Stimulated activated CD8-positive, alpha-beta memory T cell treated with anti-CD3 and anti-CD28 coated beads, Interleukin-7, amount 100 ng/mL, for 1 hour (primary cell): Measurements from ENCODE around the gene ADAM12.

Experiments used
- DNase-seq, 2 donors: peaks; one replicate each; pipeline ENCODE4 v3.0.0-alpha.2; 2020; ENCODE audit warnings: low read depth in 2 of 2

Gene ADAM12

DNA sequence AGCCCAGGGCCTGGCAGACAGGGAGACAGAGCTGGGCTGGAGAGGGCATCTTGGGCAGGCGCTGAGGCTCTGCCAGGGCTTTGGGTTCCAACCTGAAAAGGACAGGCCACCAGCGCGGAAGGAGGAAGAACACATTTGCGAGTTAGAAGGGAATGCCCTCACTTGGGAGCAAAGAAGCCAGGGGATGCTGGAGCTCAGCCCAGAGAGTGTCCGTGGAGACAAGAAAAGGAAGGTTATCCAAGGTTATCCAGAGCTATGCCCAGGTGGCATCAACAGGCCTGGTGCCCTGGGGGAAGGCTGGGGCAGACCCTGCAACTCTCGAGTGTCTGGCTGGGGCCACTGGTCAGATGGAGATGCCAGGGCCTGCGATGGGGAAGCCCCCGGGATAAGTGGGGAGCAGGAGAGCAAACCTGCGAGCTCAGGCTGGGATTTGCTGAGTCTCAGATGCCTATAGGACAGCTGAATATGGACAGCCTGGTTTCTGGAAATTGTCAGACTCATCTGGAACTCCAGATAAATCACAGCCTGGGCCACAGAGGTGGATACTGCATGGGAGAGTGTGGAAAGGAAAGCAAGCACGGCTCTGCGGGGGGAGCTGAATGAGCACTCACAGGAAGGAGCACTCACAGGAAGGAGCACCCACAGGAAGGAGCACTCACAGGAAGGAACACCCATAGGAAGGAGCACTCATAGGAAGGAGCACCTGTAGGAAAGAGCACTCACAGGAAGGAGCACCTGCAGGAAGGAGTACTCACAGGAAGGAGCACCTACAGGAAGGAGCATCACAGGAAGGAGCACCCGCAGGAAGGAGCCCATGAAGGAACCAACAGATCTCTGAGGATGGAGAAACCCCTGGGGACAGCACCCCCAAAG, 152.1 kb downstream of the ADAM12 start:
- DNase-seq: no peak

DNA sequence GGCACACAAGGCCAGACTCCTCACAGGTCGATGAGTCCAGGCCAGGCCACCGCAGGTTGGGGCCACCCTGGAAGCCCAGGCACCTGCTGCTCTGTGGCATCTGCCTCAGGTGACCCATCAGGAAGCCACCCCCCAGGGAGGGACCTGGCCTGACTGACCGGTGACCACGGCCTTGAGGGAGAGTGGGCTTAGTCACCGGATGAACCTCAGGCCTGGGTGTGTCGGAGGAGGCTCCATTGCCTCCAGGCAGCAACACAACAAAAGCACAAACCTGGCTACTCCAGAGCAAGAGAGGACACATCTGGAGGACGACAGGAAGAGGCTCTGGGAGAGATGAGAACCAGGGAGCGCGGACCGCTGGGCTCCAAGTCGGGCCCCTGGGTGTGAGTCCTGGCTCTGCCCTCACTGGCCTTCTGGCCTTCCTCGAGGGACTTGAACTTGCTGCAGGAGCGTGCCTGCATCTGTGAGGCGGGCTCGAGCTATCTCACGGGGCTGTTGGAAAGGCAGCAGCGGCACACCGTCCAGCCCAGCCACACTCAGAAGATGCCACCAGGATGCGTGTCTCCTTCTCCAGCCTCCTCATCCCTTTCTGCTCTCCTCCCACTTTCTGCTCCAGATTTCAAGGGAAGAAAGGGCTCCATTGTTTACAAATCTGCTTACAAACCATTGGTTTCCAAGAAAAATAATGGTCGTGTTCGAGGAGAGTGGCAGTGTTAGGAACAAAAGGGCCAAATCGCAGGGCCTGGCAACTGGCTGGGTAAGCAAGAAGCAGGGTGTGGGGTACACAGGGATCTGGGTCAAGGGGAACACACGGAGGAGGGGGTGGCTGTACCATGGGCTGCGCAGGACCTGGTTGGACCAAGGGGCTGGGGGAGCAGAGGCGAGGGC, 152.9 kb downstream of the ADAM12 start:
- DNase-seq: no peak

DNA sequence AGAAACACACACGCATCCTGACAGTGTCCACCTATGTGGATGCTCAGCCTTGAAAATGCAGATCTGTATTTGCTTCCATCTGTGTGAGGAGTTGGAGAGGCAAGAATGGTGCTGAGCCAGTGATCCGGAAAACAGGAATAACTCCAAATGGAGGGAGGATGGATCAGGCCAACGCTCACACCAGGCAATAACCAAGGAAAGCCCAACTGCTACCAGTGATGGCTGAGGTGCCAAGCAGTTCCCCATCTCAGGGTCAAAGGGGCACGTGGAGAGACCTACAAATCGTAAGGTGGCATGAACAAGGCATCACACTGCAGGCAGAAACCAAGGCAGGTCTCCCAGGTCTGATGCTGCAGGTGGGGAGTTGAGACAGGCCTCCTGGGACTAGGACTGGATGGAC, 153.6 kb downstream of the ADAM12 start:
- no peak for DNase-seq

DNA sequence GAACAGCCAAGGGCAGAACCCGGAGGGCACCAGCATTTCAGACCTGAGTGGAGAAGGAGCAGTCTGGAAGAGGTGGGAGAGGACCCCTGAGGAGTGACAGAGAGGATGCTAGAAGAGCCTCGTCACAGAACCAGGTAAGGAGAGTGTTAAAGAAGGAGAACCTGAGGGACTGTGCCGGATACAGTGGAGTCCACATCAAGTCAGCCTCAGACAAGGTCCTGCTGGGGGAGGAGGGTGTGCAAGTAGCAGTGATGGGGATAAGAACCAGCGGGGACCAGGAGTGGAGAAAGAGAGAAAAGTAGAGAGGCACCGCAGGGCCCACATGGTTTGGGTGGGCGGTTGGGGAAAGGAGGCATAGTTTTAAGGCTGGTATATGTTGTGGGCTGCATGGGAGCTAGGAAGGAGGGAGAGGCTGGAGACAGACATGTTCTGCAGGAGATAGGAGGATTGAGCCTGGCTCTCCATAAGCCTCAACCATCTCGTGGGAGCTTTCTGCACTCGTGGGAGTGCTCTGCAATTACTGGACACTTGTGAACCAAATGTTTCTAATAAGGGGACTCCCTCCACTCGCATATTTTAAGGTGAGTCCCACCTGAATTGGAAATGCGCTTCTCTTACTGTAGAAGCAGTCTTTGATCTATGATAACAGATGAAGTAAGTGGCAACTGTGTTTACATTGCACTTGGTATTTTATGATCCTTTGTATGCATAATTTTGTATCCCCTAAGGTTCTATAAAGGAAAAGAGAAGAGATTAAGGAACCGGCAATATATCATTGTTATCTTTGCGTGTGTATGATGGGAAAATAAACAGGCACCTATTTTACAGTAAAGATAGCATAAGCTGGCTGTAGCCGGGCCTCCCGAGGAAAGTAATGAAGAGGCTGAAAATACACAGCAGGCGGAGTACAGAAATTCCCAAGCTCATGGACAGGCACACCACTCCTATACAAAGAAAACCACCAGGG, 154.8 kb downstream of the ADAM12 start:
- DNase-seq: no peak

DNA sequence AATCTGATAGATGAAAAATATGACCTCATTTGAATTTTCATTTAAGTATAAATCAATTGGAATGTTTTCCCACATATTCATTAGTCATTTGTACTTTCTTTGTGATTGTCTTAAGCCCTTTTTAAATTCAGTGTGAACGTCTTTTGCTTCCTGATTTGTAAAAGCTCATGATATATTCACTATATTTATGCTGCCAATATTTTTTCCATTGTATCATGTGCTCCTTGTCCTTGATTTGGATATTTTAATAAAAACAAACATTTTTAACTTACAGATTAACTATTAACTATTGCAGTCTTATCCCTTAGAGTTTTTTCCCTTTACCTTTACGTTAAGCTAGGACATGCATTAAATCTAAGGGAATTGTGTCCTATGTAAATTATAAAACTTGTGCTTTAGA, 157.7 kb downstream of the ADAM12 start:
- DNase-seq: no peak

DNA sequence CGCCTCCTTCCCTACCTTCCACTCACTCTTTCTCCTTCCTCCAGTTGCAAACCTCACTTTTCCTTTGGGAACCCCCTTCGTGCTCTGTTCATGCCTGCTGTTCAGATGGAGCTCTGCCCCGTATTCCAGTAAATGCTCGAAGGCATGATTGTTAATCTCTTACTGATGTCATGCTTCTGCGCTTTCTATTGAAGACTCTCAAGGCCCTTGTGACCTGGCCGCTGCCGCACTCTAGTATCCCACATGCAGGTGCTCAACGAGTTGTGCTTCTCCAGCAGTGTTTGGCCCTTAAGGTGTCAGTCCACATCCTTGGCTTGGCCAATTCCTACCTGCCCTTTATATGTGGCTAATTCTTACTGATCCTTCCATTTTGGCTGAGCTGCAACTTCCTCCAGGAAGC, 158.6 kb downstream of the ADAM12 start:
- no peak for DNase-seq

DNA sequence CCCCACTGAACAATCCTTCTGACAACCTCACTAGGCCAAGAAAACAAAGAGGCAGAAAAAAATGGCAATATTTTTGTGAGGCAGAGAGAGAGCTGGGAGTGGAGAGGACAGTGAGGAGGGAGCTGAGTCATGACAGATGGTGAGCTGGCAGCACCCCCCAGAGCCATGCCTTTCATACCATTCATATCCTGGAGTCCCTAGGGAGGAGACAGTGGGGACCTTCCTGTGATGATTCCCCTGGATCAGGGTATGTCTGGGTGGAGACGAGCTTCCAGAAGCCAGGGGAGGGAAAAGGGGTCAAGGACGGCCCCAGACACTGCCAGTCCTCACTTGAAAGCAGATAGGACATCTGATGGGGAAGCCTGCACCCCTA, 160.5 kb downstream of the ADAM12 start:
- DNase-seq: no peak

DNA sequence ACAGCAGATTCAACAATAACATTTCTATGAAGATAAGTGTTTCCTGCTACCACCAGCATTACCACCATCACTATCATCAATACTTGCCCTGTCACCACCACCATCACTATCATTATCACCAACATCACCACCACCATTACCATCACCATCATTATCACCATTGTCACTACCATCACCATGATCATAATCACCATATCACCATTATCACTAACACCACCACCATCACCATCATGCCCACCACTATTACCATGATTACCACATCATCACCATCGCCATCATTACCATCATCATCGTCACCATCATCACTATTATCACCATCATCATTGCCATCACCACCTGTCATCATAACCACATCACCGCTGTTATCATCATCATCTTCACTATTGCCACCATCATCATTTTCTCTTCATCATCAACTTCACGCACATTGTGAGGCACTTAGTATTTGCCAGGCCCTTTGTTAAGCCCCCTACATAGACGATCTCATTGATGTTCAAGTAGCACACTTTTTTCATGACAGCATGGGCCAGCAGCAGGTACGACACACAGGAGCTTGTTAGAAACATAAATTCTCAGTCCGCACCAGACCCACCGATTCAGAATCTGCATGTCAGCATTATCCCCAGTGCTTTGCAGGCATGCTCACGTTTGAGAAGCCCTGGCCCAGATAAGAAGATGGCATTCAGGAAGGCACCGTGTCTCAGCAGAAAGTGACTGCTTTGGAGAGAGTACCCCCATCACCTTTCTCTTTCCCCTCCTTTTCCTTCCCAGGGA, 161.1 kb downstream of the ADAM12 start:
- no peak for DNase-seq

DNA sequence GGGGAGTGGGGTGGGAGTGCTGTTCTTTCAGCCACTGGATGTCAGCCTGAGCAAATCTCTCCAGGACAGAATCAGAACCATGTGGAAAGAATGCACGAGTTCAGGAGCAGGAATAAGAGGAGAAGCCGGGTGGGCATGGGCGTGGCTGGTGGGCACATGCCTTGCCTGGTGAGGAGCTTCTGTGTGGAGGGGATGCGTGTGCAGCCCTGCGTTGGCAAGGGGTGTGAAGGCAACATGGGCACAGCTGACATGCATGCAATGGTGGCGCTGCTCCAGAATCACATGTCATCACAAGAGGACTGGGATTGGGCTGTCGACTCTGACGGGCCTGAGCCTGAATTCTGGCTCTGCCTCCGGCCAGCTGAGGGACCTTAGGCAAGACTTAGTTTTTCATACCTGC, 162.1 kb downstream of the ADAM12 start:
- no peak for DNase-seq

DNA sequence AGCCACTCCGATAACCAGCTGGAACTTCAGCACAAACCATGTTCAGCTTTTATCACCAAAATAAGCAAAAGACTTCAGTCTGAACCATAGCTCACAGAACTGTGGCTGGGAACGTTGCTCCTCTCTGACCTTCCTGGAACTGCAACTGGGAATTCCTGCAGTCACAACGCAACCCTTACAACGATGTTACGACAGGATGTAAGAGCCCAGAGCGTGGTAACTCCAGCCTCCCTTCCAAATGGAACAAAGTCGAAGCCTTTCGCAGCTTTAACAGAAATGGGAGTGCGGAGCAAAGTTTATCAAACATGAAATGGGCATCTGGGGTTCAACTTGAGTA, 162.6 kb downstream of the ADAM12 start:
- no peak for DNase-seq

DNA sequence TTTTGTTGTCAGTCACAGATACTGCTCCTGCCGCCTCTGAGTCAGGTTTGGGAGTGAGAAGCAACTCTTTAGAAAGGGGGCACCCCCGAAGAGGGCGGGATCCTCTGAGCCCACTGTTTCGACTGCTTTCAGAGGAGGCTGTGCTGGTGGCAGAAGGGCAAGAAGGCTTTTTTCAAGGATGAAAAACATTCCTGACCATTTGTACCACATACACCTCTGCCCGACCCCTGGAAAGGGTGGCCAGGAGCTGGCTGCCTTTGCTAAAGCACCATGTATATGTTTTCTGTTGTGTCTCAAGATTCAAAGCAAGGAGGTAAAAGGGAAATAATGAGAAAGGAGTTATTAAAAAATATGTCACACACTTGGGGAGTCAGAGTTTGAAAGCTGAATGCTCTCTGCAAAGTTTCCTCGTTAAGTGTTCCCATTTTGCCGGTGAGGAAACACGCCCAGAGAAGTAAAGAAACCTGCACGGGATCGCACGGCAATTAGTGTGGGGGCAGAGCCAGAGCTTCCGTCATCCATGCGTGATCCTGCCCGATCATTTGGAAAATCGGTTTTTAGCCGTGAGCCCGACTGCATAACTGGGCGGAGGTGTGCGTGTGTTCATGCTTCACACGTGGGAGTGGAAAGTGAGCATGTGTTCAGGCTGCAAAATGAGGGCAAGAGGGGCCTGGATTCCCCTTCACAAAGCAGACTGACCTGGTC, 163.2 kb downstream of the ADAM12 start:
- no peak for DNase-seq

DNA sequence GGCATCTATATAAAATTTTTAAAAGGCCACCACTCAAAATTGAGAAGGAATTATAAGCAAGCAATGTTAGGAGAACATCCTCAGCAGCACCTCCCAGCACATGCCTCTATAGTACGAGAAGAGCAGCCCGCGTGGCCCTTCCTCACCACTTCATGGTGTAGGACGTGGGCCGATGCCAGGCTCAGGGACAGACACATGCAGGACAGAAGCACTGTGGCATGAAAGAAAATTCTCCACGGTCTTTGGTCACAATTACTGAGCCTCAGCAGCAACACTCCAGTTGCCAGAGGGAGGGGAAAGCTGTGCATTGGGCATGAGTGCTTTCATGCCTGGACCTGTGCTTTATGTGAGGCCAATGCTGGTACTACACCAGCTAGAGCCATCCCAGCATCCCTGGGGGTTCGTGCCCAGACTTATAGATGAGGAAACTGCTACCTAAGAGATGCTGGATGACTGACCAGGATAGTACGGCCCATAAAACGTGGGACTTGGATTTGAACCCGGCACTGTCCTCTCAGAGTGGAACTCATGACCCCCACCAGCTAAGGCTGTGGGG, 164.7 kb downstream of the ADAM12 start:
- no peak for DNase-seq

DNA sequence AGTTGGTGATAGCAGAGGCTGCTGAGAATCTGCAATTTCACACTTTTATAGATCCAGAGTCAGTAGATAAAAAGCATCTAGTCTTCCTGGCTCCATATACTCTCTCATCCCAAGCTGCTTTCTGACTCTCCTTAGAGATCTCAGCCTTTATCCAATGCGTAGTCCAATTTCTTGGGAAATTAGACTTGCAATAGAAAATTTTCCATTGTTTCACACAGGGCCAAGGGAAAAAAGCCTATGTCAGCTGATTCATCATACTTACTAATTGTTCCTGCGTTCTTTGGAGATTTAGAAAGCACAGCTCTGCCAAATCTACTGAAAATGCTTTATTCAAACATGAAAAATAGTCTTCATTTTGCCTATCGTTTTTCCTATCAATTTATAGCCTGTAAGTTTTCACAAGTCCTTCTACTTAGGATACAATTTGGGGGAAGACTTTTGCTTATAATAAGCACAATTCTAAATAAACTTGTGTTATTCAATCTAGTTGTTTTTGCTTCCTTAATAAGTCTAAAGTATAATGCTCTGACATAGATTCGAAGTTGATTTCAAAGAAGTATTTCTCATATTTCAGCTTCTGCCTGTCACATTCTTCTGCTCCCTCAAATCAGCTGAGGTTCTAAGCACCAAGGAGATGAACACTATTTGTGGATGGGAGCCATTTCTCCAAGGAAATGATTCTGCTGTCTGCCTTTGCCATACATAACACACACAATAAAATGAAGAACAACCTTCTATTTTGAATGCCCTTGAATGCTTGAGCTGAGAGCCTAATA, 165.4 kb downstream of the ADAM12 start:
- no peak for DNase-seq

DNA sequence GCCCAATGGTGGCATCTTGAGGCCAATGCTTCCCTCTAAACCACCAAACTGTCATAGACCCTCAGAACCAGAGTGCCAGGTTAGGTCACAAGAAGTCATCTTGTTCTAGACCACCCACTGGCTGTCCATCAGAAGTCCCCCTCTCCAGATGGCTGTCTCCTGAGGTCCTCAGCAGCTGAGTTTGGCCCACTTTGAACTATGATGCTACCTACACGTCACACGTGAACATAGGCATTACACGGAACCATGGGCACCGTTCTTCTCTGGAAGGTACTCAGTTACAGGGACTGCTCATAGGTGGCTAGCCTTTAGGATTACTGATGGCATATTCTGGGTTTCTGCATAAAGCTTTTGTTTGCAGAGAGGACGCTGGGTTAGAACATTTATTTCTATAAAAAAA, 166.4 kb downstream of the ADAM12 start:
- no peak for DNase-seq

DNA sequence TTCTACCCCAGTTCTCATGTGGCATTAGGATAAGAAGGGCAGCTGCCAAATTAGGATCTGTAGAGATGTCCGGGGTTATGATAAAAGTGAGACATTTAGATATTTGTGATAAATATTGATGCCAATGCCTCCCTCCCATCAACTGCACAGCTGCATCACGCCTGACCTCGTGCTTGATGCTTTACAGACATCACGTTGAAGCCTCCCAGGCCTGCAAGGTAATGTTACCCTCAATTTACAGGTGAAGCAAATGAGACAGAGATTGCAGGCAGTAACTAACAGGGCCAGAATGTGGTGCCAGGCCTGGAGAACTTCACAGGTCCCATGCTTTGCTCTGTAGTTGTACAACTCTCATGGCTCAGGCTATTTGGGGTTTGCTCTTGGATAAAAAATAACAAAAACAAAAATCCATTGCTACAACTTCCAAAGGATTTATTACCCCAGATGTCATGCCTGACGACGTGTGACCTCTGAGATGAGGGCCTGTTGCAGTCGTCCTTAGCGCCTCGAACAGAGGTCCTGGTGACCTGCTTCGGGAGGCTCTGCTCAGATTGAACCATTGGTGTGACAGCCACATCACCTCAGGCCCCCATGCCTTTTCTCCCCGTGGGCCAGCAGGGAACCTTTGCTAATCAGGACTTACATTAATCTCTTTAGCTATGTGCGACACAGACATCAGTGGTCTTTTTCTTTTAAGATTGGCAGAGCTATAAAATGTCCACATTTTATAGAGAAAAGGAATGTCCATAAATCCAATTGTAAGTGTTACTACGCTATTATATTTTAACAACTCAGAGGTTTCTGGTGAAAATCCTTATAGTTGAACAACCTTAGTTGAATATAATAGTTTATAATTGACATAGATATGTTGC, 169.3 kb downstream of the ADAM12 start:
- no peak for DNase-seq

DNA sequence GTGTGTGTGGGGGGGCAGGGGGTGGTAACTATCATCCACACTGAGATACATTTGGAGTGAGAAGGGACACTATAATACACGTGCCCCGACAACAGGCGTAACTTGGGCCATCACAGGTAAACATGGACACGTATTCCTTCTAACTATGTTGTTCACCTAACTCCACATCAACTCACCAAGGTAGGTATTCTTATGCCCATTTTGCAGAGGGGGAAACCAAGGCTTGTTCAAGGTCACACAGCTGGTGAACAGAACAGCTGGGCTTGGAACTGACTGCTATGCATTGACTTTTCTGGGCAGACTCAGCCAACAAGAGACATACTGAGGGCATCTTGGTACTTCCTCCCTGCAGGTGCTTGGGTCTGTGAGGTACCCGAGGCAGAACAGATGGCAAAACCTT, 170.1 kb downstream of the ADAM12 start:
- DNase-seq: no peak

DNA sequence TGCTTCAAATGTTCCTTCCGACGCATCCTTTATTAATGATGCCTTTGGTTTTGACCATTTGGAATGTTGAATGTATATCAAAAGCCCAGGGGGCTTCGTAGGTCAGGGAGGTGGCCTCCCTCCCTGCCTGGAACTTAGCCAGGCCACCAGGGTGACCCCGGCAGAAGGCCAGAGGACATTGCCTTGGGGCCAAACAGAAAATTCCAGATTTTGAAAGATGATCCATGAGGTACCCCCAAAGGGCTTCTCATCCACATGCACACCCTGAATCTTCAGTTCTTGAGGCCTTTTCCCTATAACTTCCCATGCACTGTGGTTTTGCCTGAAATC, 171.7 kb downstream of the ADAM12 start:
- DNase-seq: no peak

DNA sequence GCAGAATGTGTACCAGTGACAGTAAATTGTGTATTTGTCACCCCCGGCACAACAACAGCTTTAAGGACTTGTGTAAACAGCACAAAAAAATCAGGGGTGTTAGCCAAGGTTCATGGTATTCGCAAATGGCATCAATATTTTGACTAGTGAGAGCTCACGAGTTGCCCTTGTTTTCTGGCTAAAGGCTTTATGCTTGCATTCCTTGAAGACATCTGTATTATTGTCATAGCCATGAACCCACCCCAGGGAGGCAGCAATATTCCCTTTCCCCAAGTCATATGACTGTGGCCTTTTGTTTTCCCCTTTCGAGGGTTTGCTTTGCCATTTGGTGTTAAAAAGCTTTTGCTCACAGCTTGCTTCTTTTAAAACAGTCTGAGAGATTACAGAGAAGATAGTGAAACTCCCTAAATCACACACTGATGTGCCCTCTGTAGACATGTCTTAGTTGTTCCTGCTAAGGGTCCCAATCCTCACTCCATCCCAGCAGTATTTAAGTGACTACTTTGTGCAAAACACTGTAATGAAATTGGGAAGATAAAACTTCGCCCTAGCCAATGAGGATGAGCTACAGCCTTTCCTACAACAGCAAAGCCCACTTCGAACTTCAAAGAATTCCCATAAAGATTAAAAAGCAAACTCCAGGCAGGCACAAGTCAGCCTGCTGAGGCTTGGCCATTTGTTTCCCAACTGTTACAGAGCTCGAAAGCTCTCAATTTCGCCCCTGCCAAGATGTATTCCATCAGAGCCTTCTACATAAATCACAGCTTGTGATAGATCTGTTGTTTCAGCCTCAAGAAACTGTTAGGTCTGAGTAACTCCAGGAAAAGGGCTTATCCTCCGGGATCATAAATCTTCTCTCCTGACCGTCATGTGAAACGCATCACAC, 172.3 kb downstream of the ADAM12 start:
- DNase-seq: no peak
